CD4-positive, alpha-beta T cell treated with Interleukin-6 for 4 hours (primary cell): Measurements from ENCODE around the gene ACTR5.
"Not testable (repeated sequence)": the region's sequence is repeated elsewhere in the genome, so short reads cannot be mapped to it uniquely, and the experiment has no call there.

ENCODE experiments used
- DNase-seq: peaks from one replicate; pipeline ENCODE4 v3.0.0-alpha.2; 2020; ENCODE audit warnings: mixed read lengths

ACTR5 gene

GRCh38 chr20:38805958-38806854, 57.9 kb downstream of the ACTR5 start:
- DNase-seq: peak; percentile 48

GRCh38 chr20:38806855-38807655, 58.8 kb downstream of the ACTR5 start:
- DNase-seq: peak; percentile 35

GRCh38 chr20:38809942-38810341, 61.7 kb downstream of the ACTR5 start:
- DNase-seq: no peak

GRCh38 chr20:38810926-38811630, 62.8 kb downstream of the ACTR5 start:
- DNase-seq: no peak

GRCh38 chr20:38811769-38812168, 63.5 kb downstream of the ACTR5 start:
- no peak for DNase-seq

GRCh38 chr20:38812182-38812581, 63.9 kb downstream of the ACTR5 start:
- no peak for DNase-seq

GRCh38 chr20:38812709-38813573, 64.7 kb downstream of the ACTR5 start:
- no peak for DNase-seq

GRCh38 chr20:38813574-38813962, 65.3 kb downstream of the ACTR5 start:
- DNase-seq: not testable (repeated sequence)

GRCh38 chr20:38815446-38815845, 67.2 kb downstream of the ACTR5 start:
- DNase-seq: no peak

GRCh38 chr20:38818113-38819065, 70.1 kb downstream of the ACTR5 start:
- DNase-seq: no peak
